ENCODE results near the gene EBF3. TPM values are rescaled to one million over a fixed set of nuclear protein-coding genes. Genes with fewer than 3 reads are reported as not detected.

EBF3 gene
- total and polyA plus RNA-seq, 4 donors: 0.13 to 23.3 (median 4.3) TPM

DNA sequence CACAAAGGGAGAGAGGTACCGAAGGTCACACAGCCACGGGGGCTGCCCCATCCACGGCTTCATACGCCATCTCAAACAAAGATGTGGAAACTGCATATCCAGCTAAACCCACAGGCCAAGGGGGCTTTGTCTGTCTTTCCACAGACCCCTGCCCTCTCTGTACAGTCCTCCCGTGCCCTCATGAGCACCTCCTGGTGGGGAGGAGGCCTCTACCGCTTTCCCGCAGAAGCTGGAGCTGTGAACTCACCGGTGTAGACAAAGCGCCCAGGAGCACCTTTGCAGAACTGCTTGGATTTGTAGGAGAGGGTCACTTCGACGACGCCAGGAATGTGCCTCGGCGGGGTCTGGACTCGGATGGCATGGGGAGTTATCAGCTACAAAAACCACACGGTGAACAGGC is 97.2 kb downstream of the EBF3 start:
- Histone ChIP-seq H3K9me3 (ENCODE audit: control insufficient read depth, low read length) (no peaks in the 10 kb centered on the region), H3K27ac (ENCODE audit: low read depth in 1 of 2, low read length in 2 of 2) (no peak overlapping the region), H3K4me1 (ENCODE audit: control insufficient read depth in 1 of 2, insufficient read depth in 2 of 2, low read length in 2 of 2) (no peaks in the 10 kb centered on the region), H3K4me3 (ENCODE audit: low read length in 2 of 2) (no peak overlapping the region), H3K36me3 (ENCODE audit: control insufficient read depth in 1 of 2, insufficient read depth in 2 of 2, low read length in 1 of 2) (no peaks in the 10 kb centered on the region), H3K27me3 (ENCODE audit: control insufficient read depth in 1 of 2, insufficient read depth in 2 of 2, low read length in 1 of 2) (no peaks in the 10 kb centered on the region)
- ATAC-seq (ENCODE audit: low FRiP score) (no peak), DNase-seq (no peak)
- 88 to 91% methylated on average over 16 of the region's 16 CpGs for WGBS, 2 donors
- intact Hi-C loops (cut with DNase I): no loop called here

DNA sequence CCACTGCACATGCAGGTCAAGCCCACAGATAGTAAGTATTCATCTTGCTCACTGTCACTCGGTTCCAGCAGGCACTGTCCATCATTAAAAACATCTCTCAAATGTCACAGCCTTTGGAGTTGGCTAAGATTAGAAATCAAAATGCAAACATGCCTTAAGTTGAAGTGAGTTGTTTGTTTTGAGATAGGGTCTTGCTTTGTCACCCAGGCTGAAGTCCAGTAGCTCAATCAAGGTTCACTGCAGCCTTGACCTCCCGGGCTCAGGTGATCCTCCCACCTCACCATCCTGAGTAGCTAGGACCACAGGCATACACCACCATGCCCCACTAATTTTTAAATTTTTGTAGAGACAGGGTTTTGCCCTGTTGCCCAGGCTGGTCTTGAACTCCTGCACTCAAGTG is 98.1 kb downstream of the EBF3 start:
- H3K9me3 ChIP-seq (ENCODE audit: control insufficient read depth, low read length): no peaks in the 10 kb centered on the region
- H3K27me3 ChIP-seq (ENCODE audit: control insufficient read depth in 1 of 2, insufficient read depth in 2 of 2, low read length in 1 of 2): no peaks in the 10 kb centered on the region
- H3K4me3 ChIP-seq (ENCODE audit: low read length in 2 of 2): no peak overlapping the region
- no peak overlapping the region for H3K27ac ChIP-seq (ENCODE audit: low read depth in 1 of 2, low read length in 2 of 2)
- DNase-seq (peak in 1 of 2 donors; percentile 42), ATAC-seq (ENCODE audit: low FRiP score) (no peak)
- no peaks in the 10 kb centered on the region for H3K36me3 ChIP-seq (ENCODE audit: control insufficient read depth in 1 of 2, insufficient read depth in 2 of 2, low read length in 1 of 2)
- intact Hi-C loops (cut with DNase I): no loop called here
- H3K4me1 ChIP-seq (ENCODE audit: control insufficient read depth in 1 of 2, insufficient read depth in 2 of 2, low read length in 2 of 2): no peaks in the 10 kb centered on the region
- WGBS, 2 donors: 69 to 80% methylated on average over 2 of the region's 2 CpGs

DNA sequence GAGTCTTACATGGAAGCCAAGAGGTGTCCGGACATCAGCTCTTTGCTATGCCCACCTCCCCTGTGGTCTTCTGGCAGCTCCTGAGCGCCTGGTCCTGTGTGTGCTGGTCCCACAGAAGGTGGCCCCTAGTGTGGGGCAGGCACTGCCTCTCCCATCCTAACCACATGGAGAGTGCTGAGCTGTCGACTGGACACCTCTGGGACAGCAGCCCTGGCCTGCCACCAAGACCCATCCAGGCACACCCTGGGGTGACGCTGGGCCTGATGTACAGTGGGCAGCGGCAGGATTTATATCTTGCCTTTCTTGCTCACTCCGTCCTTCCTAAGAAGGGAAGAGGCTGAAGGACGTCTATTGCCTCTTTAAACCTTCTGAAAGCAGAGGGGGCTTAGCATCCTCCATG is 98.7 kb downstream of the EBF3 start:
- no peaks in the 10 kb centered on the region for H3K4me1 ChIP-seq (ENCODE audit: control insufficient read depth in 1 of 2, insufficient read depth in 2 of 2, low read length in 2 of 2)
- no peak for ATAC-seq (ENCODE audit: low FRiP score)
- WGBS, 2 donors: 94 to 95% methylated on average over 7 of the region's 7 CpGs
- no peaks in the 10 kb centered on the region for H3K36me3 ChIP-seq (ENCODE audit: control insufficient read depth in 1 of 2, insufficient read depth in 2 of 2, low read length in 1 of 2)
- no peak overlapping the region for H3K27ac ChIP-seq (ENCODE audit: low read depth in 1 of 2, low read length in 2 of 2)
- peak in 1 of 2 donors; percentile 26 for DNase-seq
- H3K9me3 ChIP-seq (ENCODE audit: control insufficient read depth, low read length): no peaks in the 10 kb centered on the region
- no peaks in the 10 kb centered on the region for H3K27me3 ChIP-seq (ENCODE audit: control insufficient read depth in 1 of 2, insufficient read depth in 2 of 2, low read length in 1 of 2)
- H3K4me3 ChIP-seq (ENCODE audit: low read length in 2 of 2): no peak overlapping the region
- intact Hi-C loops (cut with DNase I): no loop called here

DNA sequence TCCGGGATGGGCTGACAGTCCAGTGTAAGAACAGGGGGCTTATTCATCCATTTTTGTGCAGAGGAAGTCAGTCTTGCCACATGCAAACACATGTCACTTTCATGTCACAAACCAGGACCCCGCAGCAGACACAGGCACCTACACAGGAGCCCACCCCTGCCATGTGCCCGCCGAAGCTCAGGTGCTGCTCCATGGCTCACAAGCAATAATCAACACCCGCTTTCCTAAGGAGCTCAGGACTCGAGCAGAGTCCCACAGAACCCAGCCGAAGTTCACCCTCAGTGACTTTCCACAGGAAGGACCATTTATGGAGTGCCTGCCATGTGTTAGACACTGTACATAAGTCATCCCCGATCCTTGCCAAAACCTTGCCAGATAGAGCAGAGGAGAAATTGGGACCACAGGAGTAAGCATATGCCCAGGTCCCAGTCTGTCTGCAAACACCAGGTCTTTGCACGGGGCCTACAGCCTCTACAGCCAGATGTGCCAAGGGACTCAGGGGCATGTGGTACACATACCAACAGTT is 99.4 kb downstream of the EBF3 start:
- Histone ChIP-seq H3K27me3 (ENCODE audit: control insufficient read depth in 1 of 2, insufficient read depth in 2 of 2, low read length in 1 of 2) (no peaks in the 10 kb centered on the region), H3K27ac (ENCODE audit: low read depth in 1 of 2, low read length in 2 of 2) (no peak overlapping the region), H3K36me3 (ENCODE audit: control insufficient read depth in 1 of 2, insufficient read depth in 2 of 2, low read length in 1 of 2) (no peaks in the 10 kb centered on the region), H3K4me3 (ENCODE audit: low read length in 2 of 2) (no peak overlapping the region), H3K9me3 (ENCODE audit: control insufficient read depth, low read length) (no peaks in the 10 kb centered on the region), H3K4me1 (ENCODE audit: control insufficient read depth in 1 of 2, insufficient read depth in 2 of 2, low read length in 2 of 2) (no peaks in the 10 kb centered on the region)
- ATAC-seq (ENCODE audit: low FRiP score) (no peak), DNase-seq (peak in 1 of 2 donors; percentile 39)
- intact Hi-C loops (cut with DNase I): no loop called here
- WGBS, 2 donors: 76 to 81% methylated on average over 9 of the region's 9 CpGs

DNA sequence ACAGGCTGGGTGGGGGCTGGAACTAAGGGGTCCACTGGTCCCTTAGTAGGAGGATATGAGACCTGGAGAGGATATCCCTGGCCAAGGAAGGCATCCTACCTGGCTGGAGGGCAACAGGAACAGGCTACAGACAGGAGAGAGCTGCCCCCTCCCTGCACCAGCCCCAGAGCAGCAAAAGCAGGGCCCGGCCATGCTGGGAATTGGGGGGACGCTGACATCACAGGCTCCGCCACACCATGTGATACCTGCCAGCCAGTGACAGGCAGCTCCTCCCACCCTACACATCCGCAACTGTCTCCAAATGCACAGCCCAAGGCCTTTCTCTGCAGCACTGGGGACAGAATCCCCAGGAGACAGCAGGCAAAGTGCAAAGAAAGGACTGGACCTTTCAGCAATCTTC is 100.0 kb downstream of the EBF3 start:
- H3K4me1 ChIP-seq (ENCODE audit: control insufficient read depth in 1 of 2, insufficient read depth in 2 of 2, low read length in 2 of 2): no peaks in the 10 kb centered on the region
- no peaks in the 10 kb centered on the region for H3K27me3 ChIP-seq (ENCODE audit: control insufficient read depth in 1 of 2, insufficient read depth in 2 of 2, low read length in 1 of 2)
- ATAC-seq (ENCODE audit: low FRiP score) (no peak), DNase-seq (peak in 1 of 2 donors; percentile 52)
- H3K4me3 ChIP-seq (ENCODE audit: low read length in 2 of 2): no peak overlapping the region
- no peak overlapping the region for H3K27ac ChIP-seq (ENCODE audit: low read depth in 1 of 2, low read length in 2 of 2)
- WGBS, 2 donors: 90 to 92% methylated on average over 4 of the region's 4 CpGs
- H3K36me3 ChIP-seq (ENCODE audit: control insufficient read depth in 1 of 2, insufficient read depth in 2 of 2, low read length in 1 of 2): no peaks in the 10 kb centered on the region
- H3K9me3 ChIP-seq (ENCODE audit: control insufficient read depth, low read length): no peaks in the 10 kb centered on the region
- intact Hi-C loops (cut with DNase I): no loop called here

DNA sequence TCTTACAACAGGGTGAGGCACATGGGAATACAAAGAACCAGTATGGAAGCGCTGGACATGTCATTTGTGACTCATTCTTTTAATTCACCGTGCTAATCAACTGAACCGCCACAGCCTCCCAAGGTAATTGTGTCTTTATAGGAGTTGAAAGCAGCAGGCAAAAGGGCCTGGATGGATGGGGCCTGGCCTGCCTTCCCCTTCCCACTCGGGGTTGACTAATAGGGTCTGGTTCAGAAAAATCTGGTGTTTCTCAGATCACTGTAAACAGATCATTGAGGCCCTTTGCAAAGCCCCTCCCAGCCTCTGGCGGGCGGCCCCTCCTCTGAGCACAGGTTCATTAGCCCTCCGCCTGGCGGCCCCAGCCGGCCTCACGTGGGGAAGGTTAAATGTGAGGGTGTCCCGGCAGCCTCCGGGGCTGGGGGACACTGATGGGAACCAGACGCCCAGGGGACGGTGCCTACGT is 100.8 kb downstream of the EBF3 start:
- Histone ChIP-seq H3K4me1 (ENCODE audit: control insufficient read depth in 1 of 2, insufficient read depth in 2 of 2, low read length in 2 of 2) (no peaks in the 10 kb centered on the region), H3K27me3 (ENCODE audit: control insufficient read depth in 1 of 2, insufficient read depth in 2 of 2, low read length in 1 of 2) (no peaks in the 10 kb centered on the region), H3K4me3 (ENCODE audit: low read length in 2 of 2) (no peak overlapping the region), H3K9me3 (ENCODE audit: control insufficient read depth, low read length) (no peaks in the 10 kb centered on the region), H3K27ac (ENCODE audit: low read depth in 1 of 2, low read length in 2 of 2) (no peak overlapping the region), H3K36me3 (ENCODE audit: control insufficient read depth in 1 of 2, insufficient read depth in 2 of 2, low read length in 1 of 2) (no peaks in the 10 kb centered on the region)
- intact Hi-C loops (cut with DNase I): no loop called here
- WGBS, 2 donors: 67 to 68% methylated on average over 15 of the region's 15 CpGs
- DNase-seq (peak in 1 of 2 donors; percentile 63), ATAC-seq (ENCODE audit: low FRiP score) (no peak)

DNA sequence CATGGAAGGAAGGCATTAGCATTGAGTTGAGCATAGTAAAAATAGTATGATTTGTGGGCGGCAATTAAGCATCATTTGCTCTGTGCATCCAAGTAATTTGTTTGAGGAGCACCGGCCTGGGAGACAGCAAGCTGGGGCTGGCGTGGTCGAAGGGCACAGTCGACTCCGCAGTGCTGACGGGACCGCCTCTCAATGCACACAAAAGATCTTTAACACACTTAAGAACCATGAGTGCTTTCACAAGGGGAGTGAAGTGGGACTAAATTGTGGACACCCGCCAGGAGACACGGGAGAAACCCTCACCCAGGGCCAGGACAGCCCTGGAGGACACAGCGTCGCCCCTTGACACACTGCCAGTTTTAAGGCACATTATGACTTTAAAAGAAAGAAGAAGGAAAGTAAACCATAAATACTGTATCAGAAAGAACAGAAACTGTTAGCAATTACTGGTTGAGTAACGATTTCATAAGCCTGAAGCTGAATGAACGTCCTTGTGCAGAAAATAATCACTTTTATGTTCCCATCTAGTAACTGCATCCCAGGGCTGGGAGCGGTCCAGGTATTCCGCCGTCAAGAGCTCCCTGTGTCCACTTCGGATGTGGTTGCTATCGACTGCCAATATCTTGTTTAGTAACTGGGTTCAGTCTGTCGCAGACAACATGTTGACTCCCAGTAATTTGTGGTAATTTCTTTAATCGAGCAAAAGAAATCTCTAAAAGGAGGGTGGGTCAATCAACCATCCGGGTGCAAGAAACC is 102.1 kb downstream of the EBF3 start:
- intact Hi-C loops (cut with DNase I): no loop called here
- H3K27me3 ChIP-seq (ENCODE audit: control insufficient read depth in 1 of 2, insufficient read depth in 2 of 2, low read length in 1 of 2): no peaks in the 10 kb centered on the region
- no peaks in the 10 kb centered on the region for H3K36me3 ChIP-seq (ENCODE audit: control insufficient read depth in 1 of 2, insufficient read depth in 2 of 2, low read length in 1 of 2)
- 80 to 84% methylated on average over 22 of the region's 22 CpGs for WGBS, 2 donors
- H3K27ac ChIP-seq (ENCODE audit: low read depth in 1 of 2, low read length in 2 of 2): no peak overlapping the region
- ATAC-seq (ENCODE audit: low FRiP score) (no peak), DNase-seq (peak in 1 of 2 donors; percentile 63)
- no peak overlapping the region for H3K4me3 ChIP-seq (ENCODE audit: low read length in 2 of 2)
- H3K4me1 ChIP-seq (ENCODE audit: control insufficient read depth in 1 of 2, insufficient read depth in 2 of 2, low read length in 2 of 2): no peaks in the 10 kb centered on the region
- H3K9me3 ChIP-seq (ENCODE audit: control insufficient read depth, low read length): no peaks in the 10 kb centered on the region

DNA sequence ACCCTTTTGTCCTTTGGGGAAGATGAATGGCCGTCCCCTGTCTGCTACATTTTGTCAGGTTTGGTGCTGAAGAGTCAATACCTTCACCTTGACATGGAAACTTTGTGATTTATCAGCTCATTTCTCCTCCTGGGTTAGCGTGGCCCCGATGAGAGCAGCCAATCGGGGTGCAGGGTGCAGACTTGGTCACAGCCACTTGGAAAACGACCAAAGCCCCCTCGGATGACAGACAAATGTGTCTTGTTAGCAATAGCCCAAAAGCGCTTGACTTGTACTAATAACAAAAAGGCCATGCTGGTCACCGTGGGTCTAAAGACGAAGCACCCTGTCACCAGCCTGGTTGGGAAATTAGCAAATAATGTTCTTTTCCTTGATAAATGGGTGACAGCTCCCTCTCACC is 103.7 kb downstream of the EBF3 start:
- no peak overlapping the region for H3K4me3 ChIP-seq (ENCODE audit: low read length in 2 of 2)
- DNase-seq (no peak), ATAC-seq (ENCODE audit: low FRiP score) (no peak)
- intact Hi-C loops (cut with DNase I): no loop called here
- no peaks in the 10 kb centered on the region for H3K4me1 ChIP-seq (ENCODE audit: control insufficient read depth in 1 of 2, insufficient read depth in 2 of 2, low read length in 2 of 2)
- H3K27me3 ChIP-seq (ENCODE audit: control insufficient read depth in 1 of 2, insufficient read depth in 2 of 2, low read length in 1 of 2): no peaks in the 10 kb centered on the region
- peaks cover 5% of the 10 kb centered on the region for H3K9me3 ChIP-seq (ENCODE audit: control insufficient read depth, low read length)
- H3K36me3 ChIP-seq (ENCODE audit: control insufficient read depth in 1 of 2, insufficient read depth in 2 of 2, low read length in 1 of 2): no peaks in the 10 kb centered on the region
- H3K27ac ChIP-seq (ENCODE audit: low read depth in 1 of 2, low read length in 2 of 2): no peak overlapping the region
- WGBS, 2 donors: 32 to 42% methylated on average over 9 of the region's 9 CpGs

DNA sequence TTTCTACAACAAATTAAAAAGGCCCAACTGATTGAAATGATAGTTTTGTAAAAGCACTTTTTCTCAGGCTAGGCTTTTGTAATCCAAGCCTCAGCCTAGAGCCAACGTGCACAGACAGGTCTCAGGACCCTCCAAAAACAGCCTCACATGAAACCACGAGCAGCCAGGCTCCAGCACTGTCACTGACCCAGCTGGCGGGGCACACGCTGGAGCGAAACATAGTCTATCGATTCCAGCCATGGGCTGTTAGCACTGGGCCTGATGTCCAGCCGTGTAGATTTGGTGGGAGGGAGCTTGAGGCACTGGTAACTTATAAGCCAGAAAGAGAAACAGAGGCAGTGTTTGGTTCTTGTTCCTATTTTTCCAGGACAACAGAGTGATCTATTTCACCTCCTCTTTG is 104.5 kb downstream of the EBF3 start:
- no peak overlapping the region for H3K27ac ChIP-seq (ENCODE audit: low read depth in 1 of 2, low read length in 2 of 2)
- intact Hi-C loops (cut with DNase I): no loop called here
- no peaks in the 10 kb centered on the region for H3K4me1 ChIP-seq (ENCODE audit: control insufficient read depth in 1 of 2, insufficient read depth in 2 of 2, low read length in 2 of 2)
- H3K9me3 ChIP-seq (ENCODE audit: control insufficient read depth, low read length): peaks cover 5% of the 10 kb centered on the region
- no peak for ATAC-seq (ENCODE audit: low FRiP score)
- peak in 1 of 2 donors; percentile 23 for DNase-seq
- H3K4me3 ChIP-seq (ENCODE audit: low read length in 2 of 2): no peak overlapping the region
- WGBS, 2 donors: 89 to 94% methylated on average over 7 of the region's 7 CpGs
- H3K36me3 ChIP-seq (ENCODE audit: control insufficient read depth in 1 of 2, insufficient read depth in 2 of 2, low read length in 1 of 2): no peaks in the 10 kb centered on the region
- no peaks in the 10 kb centered on the region for H3K27me3 ChIP-seq (ENCODE audit: control insufficient read depth in 1 of 2, insufficient read depth in 2 of 2, low read length in 1 of 2)
